IPS-18a (cell line): ENCODE data around the gene HK3.

Experiments used
- H3K27ac ChIP-seq: one replicate; pipeline ENCODE4 v1.5.1; 2013; ENCODE audit warnings: low read length
- H3K27me3 ChIP-seq: one replicate; pipeline ENCODE4 v1.6.1; 2013; ENCODE audit warnings: mild to moderate bottlenecking, low read length; ENCODE audit not compliant: control insufficient read depth, insufficient read depth
- H3K36me3 ChIP-seq: one replicate; pipeline ENCODE4 v1.6.1; 2013; ENCODE audit warnings: low read depth, low read length; ENCODE audit not compliant: control insufficient read depth
- H3K4me1 ChIP-seq: one replicate; pipeline ENCODE4 v1.6.1; 2013; ENCODE audit warnings: low read depth, low read length; ENCODE audit not compliant: control insufficient read depth
- H3K4me3 ChIP-seq: one replicate; pipeline ENCODE4 v1.5.1; 2013; ENCODE audit warnings: low read length
- H3K9ac ChIP-seq: one replicate; pipeline ENCODE4 v1.6.1; 2013; ENCODE audit warnings: mild to moderate bottlenecking, low read length, moderate library complexity
- H3K9me3 ChIP-seq: one replicate; pipeline ENCODE4 v1.6.1; 2013; ENCODE audit warnings: low read depth, low read length; ENCODE audit not compliant: control insufficient read depth

The HK3 gene, protein sequence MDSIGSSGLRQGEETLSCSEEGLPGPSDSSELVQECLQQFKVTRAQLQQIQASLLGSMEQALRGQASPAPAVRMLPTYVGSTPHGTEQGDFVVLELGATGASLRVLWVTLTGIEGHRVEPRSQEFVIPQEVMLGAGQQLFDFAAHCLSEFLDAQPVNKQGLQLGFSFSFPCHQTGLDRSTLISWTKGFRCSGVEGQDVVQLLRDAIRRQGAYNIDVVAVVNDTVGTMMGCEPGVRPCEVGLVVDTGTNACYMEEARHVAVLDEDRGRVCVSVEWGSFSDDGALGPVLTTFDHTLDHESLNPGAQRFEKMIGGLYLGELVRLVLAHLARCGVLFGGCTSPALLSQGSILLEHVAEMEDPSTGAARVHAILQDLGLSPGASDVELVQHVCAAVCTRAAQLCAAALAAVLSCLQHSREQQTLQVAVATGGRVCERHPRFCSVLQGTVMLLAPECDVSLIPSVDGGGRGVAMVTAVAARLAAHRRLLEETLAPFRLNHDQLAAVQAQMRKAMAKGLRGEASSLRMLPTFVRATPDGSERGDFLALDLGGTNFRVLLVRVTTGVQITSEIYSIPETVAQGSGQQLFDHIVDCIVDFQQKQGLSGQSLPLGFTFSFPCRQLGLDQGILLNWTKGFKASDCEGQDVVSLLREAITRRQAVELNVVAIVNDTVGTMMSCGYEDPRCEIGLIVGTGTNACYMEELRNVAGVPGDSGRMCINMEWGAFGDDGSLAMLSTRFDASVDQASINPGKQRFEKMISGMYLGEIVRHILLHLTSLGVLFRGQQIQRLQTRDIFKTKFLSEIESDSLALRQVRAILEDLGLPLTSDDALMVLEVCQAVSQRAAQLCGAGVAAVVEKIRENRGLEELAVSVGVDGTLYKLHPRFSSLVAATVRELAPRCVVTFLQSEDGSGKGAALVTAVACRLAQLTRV

DNA sequence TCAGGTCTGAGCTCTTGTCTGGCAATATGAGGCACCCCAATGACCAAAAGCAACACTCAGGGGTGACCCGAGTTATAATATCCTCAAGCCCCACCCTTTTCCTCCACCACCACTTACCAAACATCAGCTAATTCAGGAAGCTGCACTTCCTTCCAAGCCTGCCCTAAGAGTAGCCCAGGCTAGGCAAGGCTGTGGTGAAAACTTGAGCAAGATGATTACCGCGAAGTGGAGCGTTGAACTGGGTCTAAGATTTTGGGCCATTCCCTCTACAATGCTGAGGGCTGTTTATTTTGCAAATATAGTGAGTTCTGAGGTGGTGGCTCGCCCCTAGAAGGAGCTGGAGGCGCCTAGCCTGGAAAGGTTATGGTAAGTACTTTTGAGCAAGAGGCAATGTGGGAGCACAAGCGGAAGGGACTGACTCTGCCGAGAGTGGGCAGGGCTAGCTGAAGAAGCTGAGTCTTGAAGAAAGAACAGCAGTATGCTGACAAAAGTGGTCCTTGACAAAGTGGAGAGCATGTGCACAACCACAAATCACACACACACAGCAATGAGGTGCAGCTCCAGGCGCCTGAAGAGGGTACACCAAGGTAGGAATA lies at the start of gene HK3:
Gene HK3, minus strand, starts transcription at position 51 of the 596 bp plus-strand sequence. CDS start 3,187 bp downstream, outside the sequence.
- Histone ChIP-seq H3K4me3 (no peak within 1 kb of the TSS), H3K9ac (no peak within 1 kb of the TSS), H3K36me3 (peaks cover 19% of the 10 kb centered on the region), H3K27me3 (no peaks in the 10 kb centered on the region), H3K4me1 (peaks cover 5% of the 10 kb centered on the region), H3K27ac (no peak within 1 kb of the TSS), H3K9me3 (no peaks in the 10 kb centered on the region)

DNA sequence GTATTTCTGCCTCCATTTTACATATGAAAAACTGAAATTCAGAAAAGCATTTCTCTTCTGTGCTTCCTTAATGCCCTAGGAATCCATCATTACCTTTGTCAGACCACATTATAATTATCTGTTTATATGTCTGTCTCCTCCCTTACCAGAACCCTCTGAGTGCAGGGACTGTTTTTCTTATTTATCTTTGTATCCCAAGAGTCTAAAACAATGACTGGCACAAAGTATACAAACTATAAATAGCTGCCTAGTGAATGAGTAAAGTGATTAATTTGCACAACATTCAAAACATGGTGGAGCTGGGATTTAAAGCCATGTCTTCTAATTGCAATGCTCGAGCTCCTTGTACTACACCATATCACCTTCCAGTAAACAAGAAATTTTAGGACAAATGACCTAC lies 49.3 kb upstream of the HK3 start:
- Histone ChIP-seq H3K4me3 (no peak overlapping the region), H3K27ac (no peak overlapping the region), H3K27me3 (no peaks in the 10 kb centered on the region), H3K9me3 (no peaks in the 10 kb centered on the region), H3K36me3 (peaks cover 20% of the 10 kb centered on the region), H3K4me1 (peaks cover 26% of the 10 kb centered on the region), H3K9ac (no peak overlapping the region)

DNA sequence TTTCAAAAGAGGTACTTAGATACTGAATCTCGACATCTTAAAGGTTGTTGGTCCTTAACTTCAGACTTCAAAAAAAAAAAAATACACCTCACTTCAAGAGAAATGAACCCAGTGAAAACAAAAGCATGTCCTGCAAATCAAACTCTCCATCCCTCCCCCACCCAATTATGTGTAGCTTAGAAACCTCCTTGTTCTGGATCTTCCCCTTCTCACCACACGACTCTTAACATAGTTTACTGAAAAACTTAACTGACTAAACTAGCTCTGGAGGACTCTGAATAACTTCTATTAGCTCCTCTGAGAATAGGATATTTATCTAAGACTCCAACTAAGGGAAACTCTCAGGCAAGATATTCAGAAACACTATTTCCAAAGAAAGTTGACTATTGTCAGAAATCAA lies 48.7 kb upstream of the HK3 start:
- Histone ChIP-seq H3K27ac (no peak overlapping the region), H3K27me3 (no peaks in the 10 kb centered on the region), H3K9ac (no peak overlapping the region), H3K4me3 (no peak overlapping the region), H3K36me3 (peaks cover 17% of the 10 kb centered on the region), H3K9me3 (no peaks in the 10 kb centered on the region), H3K4me1 (peaks cover 33% of the 10 kb centered on the region)

DNA sequence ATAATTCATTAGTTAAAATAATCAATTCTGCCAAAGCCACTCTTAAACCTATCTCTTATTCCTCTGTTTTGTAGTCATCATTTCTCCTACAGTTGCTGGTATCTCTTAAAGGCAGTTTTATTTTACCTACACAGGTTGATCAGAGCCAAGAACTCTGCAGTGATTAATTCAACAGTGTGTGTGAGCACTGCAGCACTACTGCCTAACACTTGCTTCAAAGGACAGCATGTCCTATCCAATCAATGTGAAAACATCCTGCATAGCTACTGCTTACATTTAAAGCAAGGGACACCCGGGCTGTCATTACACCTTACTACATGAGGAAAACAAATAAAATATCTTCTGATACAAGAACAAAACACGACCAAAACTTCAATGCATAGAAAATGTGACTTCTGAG lies 45.1 kb upstream of the HK3 start:
- Histone ChIP-seq H3K4me3 (peak overlapping the region; percentile 33), H3K4me1 (peaks cover 34% of the 10 kb centered on the region), H3K9me3 (no peaks in the 10 kb centered on the region), H3K36me3 (peaks cover 16% of the 10 kb centered on the region), H3K27me3 (no peaks in the 10 kb centered on the region), H3K27ac (peak overlapping the region; percentile 36), H3K9ac (no peak overlapping the region)

DNA sequence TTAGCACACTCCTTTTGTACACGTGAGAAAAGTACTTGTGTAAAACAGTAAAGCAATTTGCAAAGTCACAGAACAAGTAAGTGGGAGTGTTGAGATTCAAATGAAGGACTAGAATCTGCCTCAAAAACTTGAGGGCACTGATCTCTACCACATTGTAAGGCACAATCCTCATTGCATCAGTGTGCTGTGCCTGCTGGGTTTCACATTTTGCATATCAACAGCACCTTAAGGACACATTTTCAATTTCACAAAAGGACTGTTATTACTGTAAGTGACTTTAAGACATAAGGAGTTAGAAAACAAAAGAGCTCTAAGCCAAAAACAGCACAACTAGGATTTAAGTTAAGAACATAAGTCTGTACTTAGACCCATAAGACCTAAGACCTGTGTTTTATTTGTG lies 44.7 kb upstream of the HK3 start:
- H3K27ac ChIP-seq: peak overlapping the region; percentile 36
- no peak overlapping the region for H3K9ac ChIP-seq
- no peaks in the 10 kb centered on the region for H3K9me3 ChIP-seq
- peaks cover 14% of the 10 kb centered on the region for H3K36me3 ChIP-seq
- H3K4me3 ChIP-seq: peak overlapping the region; percentile 33
- peaks cover 34% of the 10 kb centered on the region for H3K4me1 ChIP-seq
- H3K27me3 ChIP-seq: no peaks in the 10 kb centered on the region

DNA sequence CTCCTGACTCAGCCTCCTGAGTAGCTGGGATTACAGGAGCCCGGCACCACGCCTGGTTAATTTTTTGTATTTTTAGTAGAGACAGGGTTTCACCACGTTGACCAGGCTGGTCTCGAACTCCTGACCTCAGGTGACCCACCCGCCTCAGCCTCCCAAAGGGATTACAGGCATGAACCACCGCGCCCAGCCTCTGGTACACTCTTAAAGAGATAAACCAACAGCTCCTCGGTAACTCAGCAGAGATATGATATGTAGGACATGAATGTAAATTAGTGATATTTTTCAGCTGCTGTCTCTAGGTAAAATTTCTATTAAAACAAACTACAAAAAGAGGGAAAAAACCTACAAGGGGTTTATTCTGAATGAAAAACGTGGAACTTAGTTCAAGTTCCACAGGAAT lies 42.8 kb upstream of the HK3 start:
- Histone ChIP-seq H3K9ac (no peak overlapping the region), H3K4me1 (peaks cover 31% of the 10 kb centered on the region), H3K27me3 (no peaks in the 10 kb centered on the region), H3K4me3 (no peak overlapping the region), H3K36me3 (peaks cover 11% of the 10 kb centered on the region), H3K9me3 (no peaks in the 10 kb centered on the region), H3K27ac (no peak overlapping the region)

DNA sequence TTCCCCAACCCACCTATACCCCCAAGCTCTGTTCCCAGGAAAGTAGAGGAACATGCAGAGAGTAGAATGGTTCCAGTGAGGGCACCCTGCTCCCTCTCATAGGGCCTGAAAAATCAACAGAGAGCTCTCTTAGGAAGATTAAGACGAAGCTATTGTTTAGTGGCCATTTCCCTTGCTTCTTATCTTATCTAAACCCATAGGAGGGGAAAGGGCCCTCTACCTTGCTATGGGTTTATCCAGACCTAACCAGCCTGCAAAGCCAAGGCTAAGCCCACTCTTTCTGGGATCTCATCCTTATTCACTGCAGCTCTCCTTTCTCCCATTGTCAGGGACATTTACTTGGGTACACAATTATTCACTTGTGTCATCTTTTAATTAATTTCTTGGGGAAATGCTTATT lies 39.3 kb upstream of the HK3 start:
- no peak overlapping the region for H3K9ac ChIP-seq
- H3K9me3 ChIP-seq: no peaks in the 10 kb centered on the region
- H3K4me1 ChIP-seq: peaks cover 8% of the 10 kb centered on the region
- H3K4me3 ChIP-seq: no peak overlapping the region
- no peak overlapping the region for H3K27ac ChIP-seq
- no peaks in the 10 kb centered on the region for H3K27me3 ChIP-seq
- H3K36me3 ChIP-seq: peaks cover 11% of the 10 kb centered on the region

DNA sequence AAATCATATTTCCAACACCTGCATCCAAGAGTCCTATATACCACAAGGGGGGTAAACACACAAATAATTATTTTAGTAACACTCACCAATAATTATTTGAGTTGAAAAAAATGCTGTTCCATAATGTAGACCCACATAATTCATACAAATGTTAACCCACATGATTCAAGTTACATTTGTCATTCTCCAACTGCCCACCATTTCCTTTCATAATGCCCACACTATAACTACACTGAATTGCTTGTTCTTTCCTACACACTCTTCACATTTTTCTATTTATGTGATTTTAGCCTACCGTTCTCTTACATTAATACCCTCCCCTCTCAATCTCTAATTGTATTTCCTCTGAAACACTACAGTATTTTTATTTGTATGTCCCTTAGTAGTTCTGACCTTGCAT lies 35.9 kb upstream of the HK3 start:
- Histone ChIP-seq H3K4me1 (no peaks in the 10 kb centered on the region), H3K4me3 (no peak overlapping the region), H3K27ac (no peak overlapping the region), H3K9ac (no peak overlapping the region), H3K27me3 (no peaks in the 10 kb centered on the region), H3K9me3 (no peaks in the 10 kb centered on the region), H3K36me3 (peaks cover 17% of the 10 kb centered on the region)

DNA sequence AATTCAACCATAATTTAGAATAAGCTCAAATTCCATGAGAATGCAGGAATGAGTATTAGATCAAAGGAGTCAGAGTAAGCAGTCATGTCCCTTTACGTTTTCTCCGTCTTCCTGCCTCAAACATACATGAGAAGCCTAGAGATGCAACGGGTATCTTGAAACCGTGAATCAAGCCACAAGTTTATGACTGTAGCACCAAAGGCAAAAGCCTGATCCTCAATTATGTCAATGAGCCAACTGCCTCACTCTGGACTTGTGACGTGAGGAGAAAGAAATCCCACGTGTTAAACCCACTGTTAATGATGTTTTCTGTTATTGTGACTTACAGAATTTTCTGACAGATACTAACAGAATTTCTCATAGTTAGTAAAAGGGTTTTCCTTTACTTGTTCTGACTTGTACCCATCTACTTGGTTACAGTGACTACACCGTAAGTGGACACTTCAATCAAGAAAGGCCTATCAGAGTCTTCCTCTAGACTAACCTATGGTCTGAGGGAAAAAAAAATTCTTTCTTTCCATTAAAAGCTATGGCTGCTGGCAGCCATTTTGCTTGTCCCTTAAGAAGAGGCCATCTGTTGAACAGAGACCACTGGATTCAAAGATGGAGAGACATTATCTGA lies 35.3 kb upstream of the HK3 start:
- Histone ChIP-seq H3K36me3 (peaks cover 13% of the 10 kb centered on the region), H3K4me3 (no peak overlapping the region), H3K27me3 (no peaks in the 10 kb centered on the region), H3K27ac (no peak overlapping the region), H3K9me3 (no peaks in the 10 kb centered on the region), H3K4me1 (no peaks in the 10 kb centered on the region), H3K9ac (no peak overlapping the region)

DNA sequence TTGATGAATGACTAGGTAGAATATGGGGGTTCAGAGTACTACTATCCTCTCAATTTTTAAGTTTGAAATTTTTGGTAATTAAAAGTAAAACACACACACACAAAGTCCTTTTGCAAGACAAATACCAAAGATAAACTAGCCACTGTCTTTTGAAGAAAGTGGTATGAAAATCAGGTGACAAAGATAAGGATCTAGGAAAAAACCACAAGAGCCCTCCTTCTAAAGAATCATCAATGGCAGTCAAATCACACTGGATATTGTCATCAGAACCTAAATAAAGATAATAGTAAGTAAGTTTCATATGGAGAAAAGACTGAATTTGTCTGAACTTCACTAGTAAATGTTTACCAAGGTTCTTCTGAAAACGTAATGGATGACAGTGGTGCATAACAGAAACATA lies 30.5 kb upstream of the HK3 start:
- Histone ChIP-seq H3K9me3 (no peaks in the 10 kb centered on the region), H3K4me3 (no peak overlapping the region), H3K27me3 (no peaks in the 10 kb centered on the region), H3K36me3 (peaks cover 13% of the 10 kb centered on the region), H3K4me1 (no peaks in the 10 kb centered on the region), H3K9ac (no peak overlapping the region), H3K27ac (no peak overlapping the region)

DNA sequence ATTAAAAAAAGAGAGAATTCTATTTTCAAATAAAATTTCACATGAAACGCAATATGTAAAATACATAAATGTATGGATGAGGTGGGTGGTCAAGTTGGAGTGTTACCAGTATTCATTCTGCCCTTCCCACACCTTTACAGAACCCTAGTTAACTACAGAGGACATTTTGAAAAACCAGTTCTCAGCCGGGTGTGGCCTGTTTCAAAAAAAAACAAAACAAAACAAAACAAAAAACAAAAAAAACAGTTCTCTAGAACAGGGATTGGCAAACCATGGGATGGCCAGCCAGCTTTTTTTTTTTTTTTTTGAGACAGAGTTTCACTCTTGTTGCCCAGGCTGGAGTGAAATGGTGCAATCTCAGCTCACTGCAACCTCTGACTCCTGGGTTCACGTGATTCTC lies 28.4 kb upstream of the HK3 start:
- H3K36me3 ChIP-seq: peaks cover 10% of the 10 kb centered on the region
- no peak overlapping the region for H3K27ac ChIP-seq
- no peaks in the 10 kb centered on the region for H3K9me3 ChIP-seq
- H3K4me1 ChIP-seq: no peaks in the 10 kb centered on the region
- H3K4me3 ChIP-seq: no peak overlapping the region
- H3K9ac ChIP-seq: no peak overlapping the region
- H3K27me3 ChIP-seq: no peaks in the 10 kb centered on the region
